Stimulated activated naive CD4-positive, alpha-beta T cell treated with Interleukin-2 at 50 U/mL for 16 hours (primary cell): Measurements from ENCODE around the gene RASGRF2.
"Not testable (repeated sequence)": the region's sequence is repeated elsewhere in the genome, so short reads cannot be mapped to it uniquely, and the experiment has no call there.

ENCODE experiments used
- DNase-seq: peaks from one replicate; lab custom pipeline; 2025; lab: John Stamatoyannopoulos, UW

The RASGRF2 gene

GRCh38 chr5:81070571-81071255 is 110.5 kb downstream of the RASGRF2 start:
- no peak for DNase-seq

- no peak for DNase-seq
Observed at GRCh38 chr5:81075041-81075440, 114.9 kb downstream of the RASGRF2 start.

GRCh38 chr5:81077105-81077504 is 116.9 kb downstream of the RASGRF2 start:
- DNase-seq: no peak

- DNase-seq: no peak
Observed at GRCh38 chr5:81078930-81079329, 118.8 kb downstream of the RASGRF2 start.

GRCh38 chr5:81080809-81081460 is 120.8 kb downstream of the RASGRF2 start:
- DNase-seq: no peak

GRCh38 chr5:81081461-81081835 is 121.3 kb downstream of the RASGRF2 start:
- no peak for DNase-seq

- DNase-seq: no peak
Observed at GRCh38 chr5:81086881-81087281, 126.7 kb downstream of the RASGRF2 start.

GRCh38 chr5:81091199-81091598 is 131.0 kb downstream of the RASGRF2 start:
- DNase-seq: no peak

- no peak for DNase-seq
Observed at GRCh38 chr5:81093536-81094196, 133.5 kb downstream of the RASGRF2 start.

GRCh38 chr5:81095835-81096234 is 135.7 kb downstream of the RASGRF2 start:
- DNase-seq: no peak

GRCh38 chr5:81097713-81098112 is 137.6 kb downstream of the RASGRF2 start:
- no peak for DNase-seq

GRCh38 chr5:81105261-81105877 is 145.2 kb downstream of the RASGRF2 start:
- no peak for DNase-seq

- DNase-seq: no peak
Observed at GRCh38 chr5:81115261-81115660, 155.1 kb downstream of the RASGRF2 start.

- no peak for DNase-seq
Observed at GRCh38 chr5:81117566-81117965, 157.4 kb downstream of the RASGRF2 start.

- no peak for DNase-seq
Observed at GRCh38 chr5:81121273-81121672, 161.1 kb downstream of the RASGRF2 start.

GRCh38 chr5:81121836-81122630 is 161.9 kb downstream of the RASGRF2 start:
- DNase-seq: no peak

- DNase-seq: not testable (repeated sequence)
Observed at GRCh38 chr5:81124689-81125088, 164.5 kb downstream of the RASGRF2 start.

GRCh38 chr5:81125959-81126358 is 165.8 kb downstream of the RASGRF2 start:
- no peak for DNase-seq

GRCh38 chr5:81128416-81128815 is 168.3 kb downstream of the RASGRF2 start:
- no peak for DNase-seq

- no peak for DNase-seq
Observed at GRCh38 chr5:81132381-81132780, 172.2 kb downstream of the RASGRF2 start.

GRCh38 chr5:81134066-81134465 is 173.9 kb downstream of the RASGRF2 start:
- no peak for DNase-seq

GRCh38 chr5:81134566-81134965 is 174.4 kb downstream of the RASGRF2 start:
- DNase-seq: no peak
